ENCODE results near the gene BCL2L13.

DNA sequence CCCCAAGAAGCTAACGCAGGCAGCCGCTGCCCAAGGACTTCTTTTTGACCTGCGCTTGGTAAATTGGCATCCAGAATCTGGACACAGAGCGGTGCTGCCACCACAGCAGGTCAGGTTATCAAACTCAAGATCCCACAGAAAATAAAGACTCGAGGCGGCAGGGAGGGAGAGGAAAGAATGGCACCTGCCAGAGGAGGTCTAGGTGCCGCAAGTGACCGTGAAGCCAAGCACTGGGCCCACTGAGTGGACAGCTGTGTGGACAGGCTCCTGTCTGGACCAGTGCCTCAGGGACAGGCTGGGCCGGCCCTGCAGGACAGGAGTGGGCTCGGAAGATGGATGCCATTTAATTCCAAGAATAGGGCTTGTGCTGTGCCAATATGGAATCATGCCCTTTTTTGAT, 108.4 kb downstream of the BCL2L13 start:
- no peak for TF ChIP-seq ZNF274 (IDR thresholded peaks at IDR 0.05; ENCODE audit: low read depth, low read length)
- no peak for TF ChIP-seq YY1 (IDR thresholded peaks at IDR 0.05; ENCODE audit: insufficient read depth, insufficient read length)
- no peak for TF ChIP-seq SUZ12 (IDR thresholded peaks at IDR 0.05; ENCODE audit: extremely low read depth, insufficient read depth, insufficient read length)
